Activated CD4-positive, alpha-beta T cell treated with anti-CD3 and anti-CD28 coated beads for 36 hours (primary cell): Measurements from ENCODE around the gene INCA1. TPM values are rescaled to one million over a fixed set of nuclear protein-coding genes. Genes with fewer than 3 reads are reported as not detected.
A peak's percentile ranks its signal among the peaks of the same experiment; 100 is the strongest.

ENCODE experiments used
- ATAC-seq: fragments of 200-7000 bp; cut with Tn5 transposase; one replicate; pipeline ENCODE4 v1.10.0; 2021; ENCODE audit warnings: mild to moderate bottlenecking, moderate library complexity
- CTCF ChIA-PET: fragments of 350-600 bp; sonication (Branson Sonifier 250); formaldehyde crosslinking; loops from one replicate; lab custom pipeline; 2021; ENCODE audit warnings: antibody characterized with exemption; lab: Charles Lee
- POLR2A ChIA-PET: fragments of 350-600 bp; sonication (Branson Sonifier 250); formaldehyde crosslinking; loops from one replicate; lab custom pipeline; 2021; ENCODE audit warnings: antibody characterized with exemption, inconsistent platforms; lab: Charles Lee
- DNase-seq: peaks from one replicate; pipeline ENCODE4 v3.0.0-alpha.2; 2020
- H3K27ac Mint-ChIP-seq: one replicate; pipeline ENCODE4 v1.8.0; 2021; ENCODE audit warnings: mixed read lengths
- H3K27me3 Mint-ChIP-seq: one replicate; pipeline ENCODE4 v1.8.0; 2021; ENCODE audit warnings: mixed read lengths
- H3K36me3 Mint-ChIP-seq: one replicate; pipeline ENCODE4 v1.8.0; 2021; ENCODE audit warnings: low read depth, mixed read lengths
- H3K4me1 Mint-ChIP-seq: one replicate; pipeline ENCODE4 v1.8.0; 2021; ENCODE audit warnings: mixed read lengths
- H3K4me3 Mint-ChIP-seq: one replicate; pipeline ENCODE4 v1.8.0; 2021; ENCODE audit warnings: mild to moderate bottlenecking, moderate library complexity, mixed read lengths
- H3K9me3 Mint-ChIP-seq: one replicate; pipeline ENCODE4 v1.8.0; 2021; ENCODE audit warnings: low read depth, mixed read lengths
- intact Hi-C, 2 experiments: fragments of 100-400 bp; cut with DNase I in 1 of 2; cut with micrococcal nuclease in 1 of 2; formaldehyde crosslinking; loops; one replicate each; pipeline versions ENCODE4 v1.14.2 to v1.15.1; 2022 to 2024; cut with DNase I, micrococcal nuclease
- total RNA-seq, 2 experiments: library from RNA; stranded (reverse); gene quantifications; one replicate each; pipeline ENCODE4 v1.2.3, GENCODE V29; 2021

The INCA1 gene
- total RNA-seq, 2 experiments from 2014 or later = 0.18 to 0.28 TPM

GRCh38 chr17:4970273-4970672 lies 27.0 kb downstream of the INCA1 start:
- Mint-ChIP-seq H3K4me3 (no peak overlapping the region), H3K4me1 (peaks cover 38% of the 10 kb centered on the region), H3K27ac (no peak overlapping the region), H3K9me3 (peaks cover 2% of the 10 kb centered on the region), H3K36me3 (peaks cover 48% of the 10 kb centered on the region), H3K27me3 (no peaks in the 10 kb centered on the region)
- DNase-seq (no peak), ATAC-seq (no peak)
- ChIA-PET POLR2A (interaction anchor here (1.3 to 6.0 kb wide), 4 partner anchors 10 to 30 kb away, joined by 3 to 80 read pairs (median 4); partner anchors contain the start of genes ENO3, PFN1, RNF167 and SLC25A11), CTCF (interaction anchor here (0.7 to 3.1 kb wide), 6 partner anchors 10 to 86 kb away, joined by 3 to 21 read pairs (median 4); partner anchors contain the start of gene CHRNE)
- intact Hi-C loops = no loop called here

GRCh38 chr17:4969551-4970173 lies 27.7 kb downstream of the INCA1 start:
- no peak overlapping the region for H3K27ac Mint-ChIP-seq
- H3K9me3 Mint-ChIP-seq = peaks cover 4% of the 10 kb centered on the region
- DNase-seq = peak; percentile 78

GRCh38 chr17:4969047-4969550 lies 28.2 kb downstream of the INCA1 start:
- Mint-ChIP-seq H3K27me3 (no peaks in the 10 kb centered on the region), H3K4me1 (peaks cover 40% of the 10 kb centered on the region), H3K4me3 (no peak overlapping the region), H3K36me3 (peaks cover 50% of the 10 kb centered on the region), H3K9me3 (peaks cover 4% of the 10 kb centered on the region), H3K27ac (no peak overlapping the region)
- intact Hi-C loops = loop anchor here (1.0 to 5.0 kb wide), 7 partner anchors 18 to 223 kb away; partner anchors contain the start of genes CAMTA2 (in 1 of the 2), ZFP3 (in 1 of the 2) and ZNF594 (in 1 of the 2)
- peak; percentile 27 for ATAC-seq
- peak; percentile 74 for DNase-seq
- CTCF ChIA-PET = interaction anchor here (0.8 to 3.1 kb wide), 7 partner anchors 11 to 180 kb away, joined by 3 to 21 read pairs (median 4); partner anchors contain the start of genes GLTPD2, INCA1, KIF1C and RNF167
- POLR2A ChIA-PET = interaction anchor here (1.3 to 6.0 kb wide), 3 partner anchors 16 to 29 kb away, joined by 3 to 80 read pairs (median 6); partner anchors contain the start of genes ENO3, PFN1, RNF167 and SLC25A11

More at GRCh38 chr17:4969551-4970173, 27.7 kb downstream of the INCA1 start:
- ATAC-seq = peak; percentile 7
- ChIA-PET POLR2A (interaction anchor here (1.3 to 6.0 kb wide), 4 partner anchors 11 to 30 kb away, joined by 3 to 80 read pairs (median 4); partner anchors contain the start of genes ENO3, PFN1, RNF167 and SLC25A11), CTCF (interaction anchor here (0.7 to 3.1 kb wide), 10 partner anchors 11 to 181 kb away, joined by 3 to 21 read pairs (median 4); partner anchors contain the start of genes CHRNE, GLTPD2, INCA1 and KIF1C)
- H3K4me1 Mint-ChIP-seq = peaks cover 40% of the 10 kb centered on the region
- no peak overlapping the region for H3K4me3 Mint-ChIP-seq
- intact Hi-C loops = loop anchor here (1.0 to 5.0 kb wide), 7 partner anchors 18 to 223 kb away; partner anchors contain the start of genes CAMTA2 (in 1 of the 2), ZFP3 (in 1 of the 2) and ZNF594 (in 1 of the 2)
- peaks cover 52% of the 10 kb centered on the region for H3K36me3 Mint-ChIP-seq
- H3K27me3 Mint-ChIP-seq = no peaks in the 10 kb centered on the region

- Mint-ChIP-seq H3K9me3 (peaks cover 4% of the 10 kb centered on the region), H3K36me3 (peaks cover 48% of the 10 kb centered on the region), H3K27me3 (no peaks in the 10 kb centered on the region), H3K4me3 (no peak overlapping the region), H3K27ac (no peak overlapping the region), H3K4me1 (peaks cover 40% of the 10 kb centered on the region)
- DNase-seq = peak; percentile 68
- intact Hi-C loops = loop anchor here (1.0 to 5.0 kb wide), 8 partner anchors 19 to 825 kb away; partner anchors contain the start of genes CAMTA2 (in 1 of the 2), CYB5D2 (in 1 of the 2), ZFP3 (in 1 of the 2) and ZNF594 (in 1 of the 2)
- ATAC-seq = no peak
- ChIA-PET CTCF (interaction anchor here (0.6 to 3.1 kb wide), 7 partner anchors 12 to 302 kb away, joined by 3 to 21 read pairs (median 4); partner anchors contain the start of genes GLTPD2, INCA1, KIF1C and RNF167), POLR2A (interaction anchor here (0.5 to 6.0 kb wide), 4 partner anchors 21 to 315 kb away, joined by 3 to 80 read pairs (median 11); partner anchors contain the start of genes ENO3, INCA1, PFN1 and RNF167)
Observed at GRCh38 chr17:4968486-4969046, 28.8 kb downstream of the INCA1 start.

GRCh38 chr17:4967539-4968485 lies 29.5 kb downstream of the INCA1 start, which contains the start of gene SPAG7:
Gene SPAG7, minus strand, starts transcription at chr17:4967817. Its CDS starts 13 bp downstream, at chr17:4967804.
- no peak within 1 kb of the TSS for H3K27ac Mint-ChIP-seq
- H3K27me3 Mint-ChIP-seq = no peaks in the 10 kb centered on the region
- ChIA-PET CTCF (interaction anchor here (0.6 to 1.6 kb wide), 17 partner anchors 12 to 303 kb away, joined by 3 to 13 read pairs (median 4); partner anchors contain the start of genes ENO3, GP1BA, INCA1 and KIF1C), POLR2A (interaction anchor here (0.5 to 6.0 kb wide), 8 partner anchors 8 to 316 kb away, joined by 3 to 80 read pairs (median 4); partner anchors contain the start of genes ENO3, INCA1, PFN1 and RNF167)
- peak; percentile 54 for ATAC-seq
- peaks cover 4% of the 10 kb centered on the region for H3K9me3 Mint-ChIP-seq
- H3K4me1 Mint-ChIP-seq = peaks cover 40% of the 10 kb centered on the region
- peaks cover 42% of the 10 kb centered on the region for H3K36me3 Mint-ChIP-seq
- peak; percentile 96 for DNase-seq
- intact Hi-C loops = loop anchor here (1.0 to 5.0 kb wide), 17 partner anchors 13 to 825 kb away; partner anchors contain the start of genes CHRNE (in 2 of the 2), RNF167 (in 2 of the 2), SLC25A11 (in 2 of the 2) and ARRB2 (in 1 of the 2)
- H3K4me3 Mint-ChIP-seq = no peak within 1 kb of the TSS

GRCh38 chr17:4966844-4967538 lies 30.3 kb downstream of the INCA1 start:
- intact Hi-C loops = loop anchor here (1.0 to 5.0 kb wide), 16 partner anchors 14 to 520 kb away; partner anchors contain the start of genes CHRNE (in 2 of the 2), RNF167 (in 2 of the 2), SLC25A11 (in 2 of the 2) and ARRB2 (in 1 of the 2)
- Mint-ChIP-seq H3K4me1 (peaks cover 40% of the 10 kb centered on the region), H3K4me3 (no peak overlapping the region), H3K36me3 (peaks cover 37% of the 10 kb centered on the region), H3K9me3 (peaks cover 4% of the 10 kb centered on the region), H3K27ac (no peak overlapping the region), H3K27me3 (no peaks in the 10 kb centered on the region)
- ChIA-PET POLR2A (interaction anchor here (0.8 to 6.0 kb wide), 6 partner anchors 8 to 258 kb away, joined by 3 to 80 read pairs (median 4); partner anchors contain the start of genes ENO3, PFN1, RNF167 and SLC25A11), CTCF (interaction anchor here (0.6 to 1.6 kb wide), 18 partner anchors 9 to 255 kb away, joined by 3 to 13 read pairs (median 3); partner anchors contain the start of genes CHRNE, ENO3, GP1BA and INCA1)
- ATAC-seq = peak; percentile 80
- peak; percentile 95 for DNase-seq

GRCh38 chr17:4965311-4965986 lies 31.9 kb downstream of the INCA1 start:
- H3K27ac Mint-ChIP-seq = peak overlapping the region; percentile 47
- ChIA-PET CTCF (interaction anchor here (0.6 to 1.7 kb wide), 3 partner anchors 11 to 316 kb away, joined by 3 to 4 read pairs (median 4); no protein-coding TSS in a partner anchor), POLR2A (interaction anchor here (1.1 to 6.0 kb wide), 2 partner anchors 18 to 26 kb away, joined by 4 to 80 read pairs; partner anchors contain the start of genes ENO3, PFN1, RNF167 and SLC25A11)
- intact Hi-C loops = loop anchor here (5.0 kb wide), 3 partner anchors 67 to 227 kb away; partner anchors contain the start of genes ZFP3 (in 1 of the 2) and ZNF594 (in 1 of the 2)
- H3K9me3 Mint-ChIP-seq = peaks cover 4% of the 10 kb centered on the region
- H3K4me3 Mint-ChIP-seq = peak overlapping the region; percentile 36
- ATAC-seq = no peak
- H3K27me3 Mint-ChIP-seq = no peaks in the 10 kb centered on the region
- peaks cover 31% of the 10 kb centered on the region for H3K4me1 Mint-ChIP-seq
- peaks cover 28% of the 10 kb centered on the region for H3K36me3 Mint-ChIP-seq
- DNase-seq = no peak

- no peak overlapping the region for H3K4me3 Mint-ChIP-seq
- H3K4me1 Mint-ChIP-seq = peaks cover 11% of the 10 kb centered on the region
- POLR2A ChIA-PET = no interaction called here
- no peaks in the 10 kb centered on the region for H3K27me3 Mint-ChIP-seq
- intact Hi-C loops = no loop called here
- DNase-seq = no peak
- CTCF ChIA-PET = interaction anchor here (1.3 kb wide), 1 partner anchor 26 kb away, joined by 3 read pairs; no protein-coding TSS in a partner anchor
- no peak overlapping the region for H3K27ac Mint-ChIP-seq
- peaks cover 3% of the 10 kb centered on the region for H3K9me3 Mint-ChIP-seq
- ATAC-seq = no peak
- peaks cover 29% of the 10 kb centered on the region for H3K36me3 Mint-ChIP-seq
Observed at GRCh38 chr17:4960279-4960922, 36.9 kb downstream of the INCA1 start.
